ENCODE measurements around the gene OLFM2.

DNA sequence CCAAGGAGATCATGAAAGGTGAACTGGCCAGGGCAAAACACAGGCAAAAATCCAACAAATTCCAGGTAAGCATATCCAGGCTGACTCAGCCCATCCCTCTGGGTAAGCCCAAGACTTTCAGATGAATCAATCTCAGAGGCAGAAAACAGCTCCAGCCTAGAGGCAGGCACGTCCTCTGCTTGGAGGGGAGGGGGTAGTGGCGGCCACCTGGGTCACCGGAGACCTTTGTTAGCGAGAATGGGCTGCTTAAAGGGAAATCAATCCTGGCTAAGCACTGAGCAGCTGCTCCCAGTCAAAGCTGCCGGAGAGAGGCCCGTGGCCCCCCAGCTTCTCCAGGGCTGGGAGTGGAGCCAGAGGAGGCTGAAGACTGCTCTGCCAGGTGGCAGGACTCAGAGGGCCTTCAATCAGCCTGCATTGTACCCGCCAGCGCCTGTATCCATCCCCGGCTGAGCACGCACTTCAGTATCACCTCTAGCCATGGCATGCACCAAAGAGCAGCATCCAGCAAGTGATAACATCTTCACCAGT is 53.0 kb downstream of the OLFM2 start:
- TF ChIP-seq, protein P1, sequence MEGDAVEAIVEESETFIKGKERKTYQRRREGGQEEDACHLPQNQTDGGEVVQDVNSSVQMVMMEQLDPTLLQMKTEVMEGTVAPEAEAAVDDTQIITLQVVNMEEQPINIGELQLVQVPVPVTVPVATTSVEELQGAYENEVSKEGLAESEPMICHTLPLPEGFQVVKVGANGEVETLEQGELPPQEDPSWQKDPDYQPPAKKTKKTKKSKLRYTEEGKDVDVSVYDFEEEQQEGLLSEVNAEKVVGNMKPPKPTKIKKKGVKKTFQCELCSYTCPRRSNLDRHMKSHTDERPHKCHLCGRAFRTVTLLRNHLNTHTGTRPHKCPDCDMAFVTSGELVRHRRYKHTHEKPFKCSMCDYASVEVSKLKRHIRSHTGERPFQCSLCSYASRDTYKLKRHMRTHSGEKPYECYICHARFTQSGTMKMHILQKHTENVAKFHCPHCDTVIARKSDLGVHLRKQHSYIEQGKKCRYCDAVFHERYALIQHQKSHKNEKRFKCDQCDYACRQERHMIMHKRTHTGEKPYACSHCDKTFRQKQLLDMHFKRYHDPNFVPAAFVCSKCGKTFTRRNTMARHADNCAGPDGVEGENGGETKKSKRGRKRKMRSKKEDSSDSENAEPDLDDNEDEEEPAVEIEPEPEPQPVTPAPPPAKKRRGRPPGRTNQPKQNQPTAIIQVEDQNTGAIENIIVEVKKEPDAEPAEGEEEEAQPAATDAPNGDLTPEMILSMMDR (IDR thresholded peaks at IDR 0.05), result no peak
- TF ChIP-seq POLR2A (IDR thresholded peaks at IDR 0.05) (no peak), POLR2AphosphoS5 (IDR thresholded peaks at IDR 0.05) (no peak)

All from breast epithelium (tissue), 3 donors.